Measurements from ENCODE around the gene DNAH8. TPM values are rescaled to one million over a fixed set of nuclear protein-coding genes. Genes with fewer than 3 reads are reported as not detected.

The DNAH8 gene
- polyA plus RNA-seq, 5 donors: 0.03 to 0.26 (median 0.09) TPM

DNA sequence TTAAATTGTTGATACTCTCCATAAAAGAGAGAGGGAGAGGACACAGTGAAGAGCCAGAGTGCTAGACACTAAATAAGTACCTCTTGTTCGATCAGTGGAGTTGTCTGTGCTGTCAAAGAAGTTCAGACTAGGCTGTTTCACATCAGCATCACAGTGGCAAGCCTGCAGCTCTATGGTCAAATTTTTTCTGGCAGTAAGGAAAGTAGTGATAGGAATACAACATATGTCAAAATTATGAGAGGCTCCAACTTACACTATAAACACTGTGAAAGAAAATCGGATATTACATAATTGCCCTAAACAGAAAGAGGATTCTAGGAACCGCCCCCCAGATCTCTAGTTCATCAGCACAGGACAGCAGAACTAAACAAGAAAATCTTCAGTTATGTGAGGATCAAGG, 23.1 kb downstream of the DNAH8 start:
- DNase-seq: peak; percentile 56 to 62

DNA sequence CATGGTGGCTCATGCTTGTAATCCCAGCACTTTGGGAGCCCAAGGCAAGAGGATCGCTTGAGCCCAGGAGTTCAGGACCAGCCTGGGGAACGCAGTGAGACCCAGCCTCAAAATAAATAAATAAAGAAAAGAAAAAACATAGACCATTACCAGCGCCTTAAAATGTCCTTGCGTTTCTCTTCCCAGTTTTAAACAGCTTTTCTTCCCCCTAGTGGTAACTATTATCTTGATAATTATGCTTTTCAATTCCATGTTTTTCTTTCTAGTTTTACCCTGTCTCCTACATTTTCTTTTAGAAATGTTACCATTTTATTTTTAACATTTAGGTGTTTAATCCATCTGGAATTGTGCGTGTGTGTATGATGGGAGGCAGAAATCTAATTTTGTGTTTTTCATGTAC, 24.4 kb downstream of the DNAH8 start:
- no peak for DNase-seq

DNA sequence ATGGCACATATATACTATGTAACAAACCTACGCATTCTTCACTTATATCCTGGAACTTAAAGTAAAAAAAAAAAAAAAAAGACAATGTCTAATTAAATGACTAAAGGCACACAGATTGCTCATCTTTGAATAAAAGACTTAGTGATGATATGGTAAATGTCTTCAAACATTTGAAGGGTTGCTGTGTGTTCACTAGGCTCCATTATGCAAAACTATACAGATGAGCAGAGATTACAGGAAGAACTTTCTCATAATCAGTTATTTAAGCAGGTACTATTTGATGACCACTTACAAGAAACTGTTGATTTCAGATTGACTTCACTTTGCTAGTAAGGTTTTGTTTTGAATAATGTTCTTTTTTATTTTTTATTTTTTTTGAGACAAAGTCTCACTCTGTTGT, 34.4 kb downstream of the DNAH8 start:
- no peak for DNase-seq

DNA sequence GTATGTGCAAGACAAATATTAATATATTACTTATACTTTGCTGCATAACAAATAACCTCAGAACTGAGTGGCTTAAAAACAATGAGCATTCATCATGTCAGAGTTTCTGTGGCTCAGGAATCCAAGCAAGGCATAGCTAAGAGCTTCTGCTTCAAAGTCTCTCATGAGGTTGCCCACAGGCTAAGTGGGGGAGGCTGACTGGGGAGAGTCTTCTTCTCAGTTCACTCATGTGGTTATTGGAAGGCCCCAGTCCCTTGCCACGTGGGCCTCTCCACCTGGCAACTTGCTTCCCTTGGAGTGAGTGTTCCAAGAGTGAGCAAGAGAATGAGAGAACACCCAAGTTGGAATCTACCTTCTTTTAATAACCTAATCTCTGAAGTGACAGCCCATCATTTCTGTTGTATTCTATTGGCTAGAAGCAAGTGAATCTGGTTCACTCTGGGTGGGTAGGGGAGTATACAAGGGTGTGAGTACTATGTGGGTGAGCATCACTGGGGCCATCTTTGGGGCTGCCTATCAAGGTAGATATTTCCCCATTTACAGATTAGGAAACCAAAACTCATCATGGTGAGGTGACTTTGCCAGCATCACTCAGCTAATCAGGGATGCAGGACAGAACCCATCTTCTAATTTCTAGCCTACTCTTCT, 36.0 kb downstream of the DNAH8 start:
- no peak for DNase-seq

DNA sequence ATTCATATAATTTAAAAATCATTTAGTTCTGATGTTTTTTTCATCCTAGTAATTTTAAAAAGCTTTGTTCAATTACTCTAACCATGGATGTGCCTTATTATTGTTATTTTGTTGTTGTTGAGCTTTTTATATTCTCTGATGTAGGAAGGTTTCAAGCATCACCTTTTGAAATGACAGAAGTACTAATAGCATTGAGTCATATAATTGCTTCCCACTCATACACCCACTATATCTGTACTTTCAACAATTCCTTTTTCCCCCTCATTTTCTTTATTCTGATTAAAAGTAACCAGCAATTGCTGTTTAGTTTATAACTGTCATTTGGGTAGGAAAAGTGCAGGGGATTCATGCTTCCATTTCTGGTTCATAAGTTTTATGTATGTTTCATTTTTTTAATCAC, 38.6 kb downstream of the DNAH8 start:
- no peak for DNase-seq

DNA sequence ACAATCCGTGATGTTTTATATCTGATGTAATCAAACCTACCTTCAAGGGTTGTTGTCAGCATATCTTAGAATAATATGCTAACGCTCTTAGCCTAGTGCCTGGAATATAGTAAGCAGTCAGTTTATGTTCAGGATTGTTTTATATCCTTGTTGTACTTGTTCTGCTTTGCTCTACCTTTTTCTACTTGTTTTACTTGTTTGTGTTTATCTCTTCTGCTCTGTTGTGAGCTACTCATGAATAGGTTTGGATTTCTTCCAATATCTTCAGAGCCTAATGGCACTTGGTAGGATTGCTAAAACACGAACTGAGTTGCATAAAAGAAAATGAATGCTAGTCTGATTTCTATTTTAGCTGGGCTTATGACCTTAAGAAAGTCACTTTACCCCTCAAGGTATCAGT, 40.1 kb downstream of the DNAH8 start:
- DNase-seq: no peak

DNA sequence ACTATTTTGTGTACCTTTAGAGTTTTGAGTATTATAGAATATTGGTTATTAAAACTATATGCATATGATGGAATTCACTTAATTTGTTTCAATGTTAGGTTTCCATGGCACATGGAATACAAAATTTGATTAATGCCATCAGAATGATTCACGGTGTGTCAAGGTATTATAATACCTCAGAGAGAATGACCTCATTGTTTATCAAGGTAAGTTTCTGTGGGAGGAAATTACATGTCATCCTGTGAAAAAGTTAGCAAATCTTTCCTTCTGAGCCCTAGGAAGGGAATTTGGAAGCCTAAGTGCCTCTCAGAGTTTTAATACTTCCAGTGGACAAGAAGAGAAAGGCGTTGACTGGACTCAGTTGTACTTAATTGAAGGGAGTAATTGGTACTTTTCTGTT, 40.8 kb downstream of the DNAH8 start:
- no peak for DNase-seq

DNA sequence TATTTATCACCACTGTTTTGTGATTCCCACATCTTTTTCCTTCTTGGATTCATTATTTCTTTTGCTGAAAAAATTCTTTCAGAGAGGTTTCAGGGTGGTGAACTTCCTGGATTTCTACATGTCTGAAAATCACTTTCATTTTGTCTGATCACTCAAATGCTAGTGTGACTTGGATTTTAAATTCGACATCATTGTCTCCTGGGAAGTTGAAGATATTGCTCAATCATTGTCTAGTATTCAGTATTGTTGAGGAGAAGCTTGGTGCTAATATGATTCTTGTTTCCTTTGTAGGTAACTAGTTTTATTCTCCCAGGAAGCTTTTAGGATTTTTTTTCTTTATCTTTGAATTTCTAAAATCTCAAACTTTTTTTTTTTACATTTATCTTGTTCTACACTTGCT, 45.0 kb downstream of the DNAH8 start:
- no peak for DNase-seq

DNA sequence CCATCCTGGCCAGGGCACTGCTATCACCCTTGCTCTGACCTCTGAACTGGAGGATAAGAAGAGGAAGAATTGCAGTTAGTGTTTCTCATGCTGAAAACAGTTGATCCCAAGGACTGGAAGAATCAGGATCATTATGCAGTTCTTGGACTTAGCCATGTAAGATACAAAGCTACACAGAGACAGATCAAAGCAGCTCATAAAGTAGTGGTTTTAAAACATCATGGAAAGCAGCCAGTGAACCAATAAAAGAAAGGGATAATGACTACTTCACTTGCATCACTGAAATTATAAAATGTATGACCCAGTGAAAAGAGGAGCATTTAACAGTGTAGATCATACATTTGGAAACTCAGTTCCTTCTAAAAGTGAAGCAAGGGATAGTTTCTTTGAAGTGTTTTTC, 47.7 kb downstream of the DNAH8 start:
- DNase-seq: no peak

DNA sequence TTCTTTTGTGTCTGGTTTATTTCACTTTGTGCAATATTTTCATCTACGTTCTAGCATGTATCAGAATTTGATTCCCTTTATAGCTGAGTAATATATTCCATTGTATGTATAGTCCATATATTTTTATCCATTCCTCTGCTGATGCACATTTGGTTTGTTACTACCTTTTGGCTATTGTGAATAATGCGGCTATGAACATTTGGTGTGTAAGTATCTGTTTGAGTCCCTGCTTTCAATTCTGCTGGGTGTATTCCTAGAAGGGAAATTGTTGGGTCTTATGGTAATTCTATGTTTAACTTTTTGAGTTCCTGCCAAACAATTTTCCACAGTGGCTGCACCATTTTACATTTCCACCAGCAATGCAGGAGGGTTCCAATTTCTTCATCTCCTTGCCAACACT, 52.4 kb downstream of the DNAH8 start:
- DNase-seq: no peak

DNA sequence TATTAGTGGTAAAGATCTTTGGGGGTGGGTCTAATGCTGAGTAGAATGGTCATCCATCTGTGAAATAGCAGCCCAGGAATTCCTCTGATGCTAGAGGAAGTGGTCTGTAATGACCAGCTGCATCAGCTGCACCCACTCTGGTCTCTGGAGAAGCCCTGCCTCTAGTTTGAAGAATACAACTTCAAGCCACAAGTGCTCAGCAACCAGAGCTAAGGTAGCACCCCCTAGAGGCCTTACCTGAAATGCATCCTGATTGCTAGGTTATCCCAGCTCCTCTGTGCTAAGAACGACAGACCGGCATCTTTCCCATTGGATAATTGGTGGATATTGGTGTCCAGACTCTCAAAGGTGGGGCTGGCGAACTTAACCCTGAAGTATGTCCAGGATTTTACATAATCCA, 58.2 kb downstream of the DNAH8 start:
- DNase-seq: no peak

DNA sequence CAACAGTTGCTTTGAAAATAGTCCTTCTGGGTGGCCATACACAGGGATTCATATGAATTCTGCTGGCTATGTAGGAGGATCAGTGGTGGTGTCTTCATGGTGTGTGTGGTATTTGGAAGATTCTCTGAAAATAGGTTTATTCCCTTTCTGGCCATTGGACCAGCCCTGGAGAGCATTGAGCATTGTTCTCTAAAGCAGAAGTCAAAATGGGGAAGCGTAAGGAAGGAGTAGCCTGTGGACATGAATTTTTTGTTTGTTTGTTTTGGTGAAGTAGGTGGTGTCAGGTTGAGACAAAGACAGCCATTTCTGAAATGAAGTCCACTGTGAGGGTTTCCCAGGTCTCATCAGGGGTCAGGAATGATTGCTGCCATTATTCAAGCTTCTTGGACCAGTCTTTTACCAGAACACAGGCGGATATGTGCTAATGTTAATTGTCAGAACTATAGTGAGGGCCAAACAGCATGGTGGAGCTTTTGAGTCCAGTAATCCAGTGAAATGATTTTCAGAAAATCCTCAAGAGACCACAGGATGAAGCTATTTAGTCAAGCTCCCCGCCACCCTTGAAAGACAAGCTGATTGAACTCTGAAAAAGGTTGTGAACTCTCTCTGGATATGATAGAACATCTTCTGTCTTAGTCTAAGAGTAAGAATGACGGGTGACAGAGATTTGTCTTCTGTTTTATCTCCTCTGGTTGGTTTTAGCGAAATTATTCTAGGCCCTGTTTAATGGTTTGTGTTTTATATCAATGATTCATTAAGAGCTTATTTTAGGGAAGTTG, 60.0 kb downstream of the DNAH8 start:
- DNase-seq: no peak

DNA sequence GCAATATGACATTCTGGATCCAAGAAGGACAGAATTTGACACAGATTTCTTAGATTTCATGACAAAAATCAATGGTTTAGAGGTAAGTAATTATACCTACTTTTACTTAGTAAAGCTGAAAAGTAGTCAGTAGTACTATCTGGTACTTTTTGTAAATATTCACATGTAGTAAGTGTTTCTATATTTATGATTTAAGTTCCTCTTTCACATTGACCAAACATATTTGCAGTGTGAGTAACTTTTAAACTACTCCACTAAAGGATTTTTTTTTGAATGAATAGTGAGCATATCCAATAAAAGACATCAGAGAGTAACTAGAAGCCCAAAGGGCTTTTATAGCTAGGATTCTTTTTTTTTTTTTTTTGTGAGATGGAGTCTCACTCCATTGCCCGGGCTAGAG, 60.8 kb downstream of the DNAH8 start:
- DNase-seq: no peak

DNA sequence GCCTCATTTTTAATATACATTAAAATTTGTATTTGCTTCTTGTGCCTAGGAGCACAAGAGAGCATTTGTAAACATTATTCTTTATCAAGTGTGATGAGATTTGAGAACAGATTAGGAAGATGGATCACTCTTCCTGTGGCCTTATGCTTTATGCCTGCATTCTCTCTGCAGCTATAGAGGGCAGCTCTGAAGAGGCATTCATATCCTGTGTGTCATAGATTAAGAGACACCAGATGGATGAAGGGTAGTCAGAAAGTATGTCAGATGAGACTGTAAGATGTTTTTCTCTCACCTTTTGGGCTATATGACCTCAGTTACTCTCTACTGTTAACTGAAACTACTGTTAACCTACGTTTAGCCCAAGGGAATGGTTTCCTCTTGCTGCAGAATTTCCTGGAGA, 61.4 kb downstream of the DNAH8 start:
- no peak for DNase-seq

DNA sequence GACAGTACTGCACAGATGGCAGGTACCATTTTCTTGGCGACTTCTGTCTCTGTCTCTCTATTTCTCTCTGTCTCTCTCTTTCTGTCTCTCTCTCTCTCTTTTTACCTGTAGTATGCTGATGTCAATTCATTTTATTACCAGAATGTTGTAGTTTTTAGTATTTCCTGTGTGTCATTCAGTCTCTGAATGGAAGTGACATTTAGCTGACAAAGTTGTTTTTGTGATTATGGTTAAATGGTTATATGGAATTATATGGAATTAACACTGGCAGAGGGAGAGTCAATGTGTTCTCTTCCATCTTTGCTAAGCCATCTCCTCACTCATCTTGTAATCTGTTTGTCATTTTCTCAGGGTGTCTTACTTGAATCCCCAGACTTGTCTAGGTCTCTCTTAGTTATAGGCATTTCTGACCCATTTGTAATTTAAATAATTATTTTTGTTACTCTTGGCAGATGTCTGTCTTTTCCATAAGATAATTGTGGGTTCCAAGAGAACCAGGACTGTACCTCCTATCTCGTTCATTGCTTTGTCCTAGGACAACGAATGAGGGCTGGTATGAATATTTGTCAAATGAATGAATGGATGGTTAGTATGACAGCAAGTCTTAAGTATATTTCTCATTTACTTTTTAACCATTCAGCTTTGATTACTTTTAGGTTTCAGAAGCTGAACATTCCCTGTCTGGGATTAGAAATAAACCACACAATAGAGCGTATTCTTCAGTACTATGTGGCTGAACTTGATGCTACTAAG, 64.4 kb downstream of the DNAH8 start:
- no peak for DNase-seq

DNA sequence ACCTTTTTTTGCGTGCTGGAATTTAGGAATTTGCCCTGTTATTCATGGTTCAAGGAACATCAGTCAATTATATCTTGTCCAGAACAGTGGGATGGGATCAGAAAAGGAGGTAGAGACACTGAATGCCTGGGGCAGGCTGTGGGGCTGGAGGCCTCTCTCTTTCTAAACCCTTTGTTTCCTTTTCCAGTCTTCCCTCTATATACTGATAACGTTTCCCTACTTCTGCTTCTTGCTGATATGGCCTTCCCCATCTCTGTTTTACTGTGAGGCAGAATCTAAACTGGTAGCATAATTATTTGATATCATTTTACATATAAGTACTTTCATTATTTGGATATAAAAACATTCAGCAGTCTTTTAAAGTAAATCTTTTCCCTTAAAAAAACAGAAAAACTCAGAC, 67.5 kb downstream of the DNAH8 start:
- no peak for DNase-seq

DNA sequence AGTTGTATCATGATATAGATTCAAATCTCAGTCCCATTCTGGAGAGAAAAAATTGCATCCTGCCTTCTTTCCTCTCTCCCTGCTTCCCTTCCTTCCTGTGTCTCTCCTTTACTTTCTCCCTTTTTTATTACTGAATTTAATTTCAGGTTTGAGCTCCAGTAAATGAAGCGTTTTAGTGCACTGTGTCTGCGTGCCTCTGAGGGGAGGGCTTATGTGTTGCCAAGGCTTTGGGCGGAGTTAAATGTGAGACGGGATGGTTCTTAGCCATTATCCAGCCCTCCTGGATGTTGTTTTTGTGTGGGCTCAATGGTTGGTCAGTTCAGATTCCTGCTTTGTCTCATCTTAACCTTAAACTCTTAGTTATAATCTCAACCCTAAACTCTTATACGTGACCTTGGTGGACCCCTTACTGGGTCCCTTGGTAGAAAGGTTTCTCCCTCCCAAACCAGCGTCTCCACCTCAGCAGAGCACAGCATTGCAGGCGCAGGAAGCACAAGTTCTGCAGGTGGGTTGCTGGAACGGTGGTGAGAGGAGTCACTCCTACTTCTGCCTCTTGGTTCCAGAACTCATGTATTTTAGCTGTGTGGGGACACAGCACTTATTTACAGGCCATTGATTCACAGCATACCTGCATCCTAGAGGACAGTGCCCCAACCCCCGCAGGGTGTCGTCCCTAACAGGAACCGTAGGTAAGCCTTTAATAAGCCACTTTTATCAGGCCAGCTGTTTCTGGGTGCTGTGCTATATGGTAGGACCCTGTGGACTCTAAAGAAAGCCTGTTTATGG, 68.5 kb downstream of the DNAH8 start:
- no peak for DNase-seq

DNA sequence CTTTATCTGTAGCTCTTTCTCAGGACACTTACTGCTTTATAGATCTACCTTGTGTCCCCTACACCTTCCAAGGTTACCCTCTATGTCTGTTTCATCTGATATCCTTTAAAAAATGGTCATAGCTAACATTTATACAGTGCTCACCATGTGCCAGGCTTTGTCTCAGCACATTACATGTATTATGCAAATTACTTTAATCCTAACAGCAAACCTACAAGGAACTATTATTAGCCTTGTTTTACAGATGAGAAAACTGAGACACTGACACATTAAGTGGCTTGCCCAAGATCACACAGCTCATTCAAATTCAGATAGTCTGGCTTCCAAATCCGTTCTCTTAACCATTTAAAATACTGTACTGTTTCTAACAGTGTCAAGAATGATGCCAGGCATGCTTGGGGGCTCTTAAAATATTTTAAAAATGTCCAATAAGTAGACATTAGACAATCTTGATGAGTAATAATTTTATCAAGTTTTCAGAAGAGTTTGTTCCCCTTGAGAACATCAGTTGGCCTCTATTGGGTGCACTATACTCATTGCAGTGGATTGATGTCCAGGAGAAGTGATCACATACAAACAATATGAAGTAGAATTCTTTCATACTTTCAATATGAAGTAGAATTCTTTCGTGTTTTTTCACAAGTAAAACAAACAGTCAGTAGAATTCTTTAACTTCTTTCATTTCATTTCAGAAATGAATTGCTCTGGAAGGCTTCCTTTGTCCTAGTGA, 69.6 kb downstream of the DNAH8 start:
- DNase-seq: no peak

DNA sequence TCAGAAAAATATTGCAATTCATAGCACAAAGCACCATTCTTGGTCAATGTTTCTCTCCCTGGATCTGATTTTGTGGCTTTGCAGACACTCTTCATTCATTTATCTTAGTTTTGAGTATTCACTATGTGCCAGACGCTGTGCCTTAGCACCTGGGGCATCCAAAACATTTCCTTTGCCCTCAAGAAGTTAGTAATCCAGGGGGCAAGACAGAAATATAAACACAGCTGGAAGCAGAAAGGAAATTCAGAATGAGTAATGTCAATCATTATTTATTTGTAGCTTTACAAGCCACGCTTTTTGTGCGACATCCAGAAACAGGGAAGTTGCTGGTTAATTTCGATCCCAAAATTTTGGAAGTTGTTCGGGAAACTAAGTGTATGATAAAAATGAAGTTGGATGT, 71.4 kb downstream of the DNAH8 start:
- no peak for DNase-seq

DNA sequence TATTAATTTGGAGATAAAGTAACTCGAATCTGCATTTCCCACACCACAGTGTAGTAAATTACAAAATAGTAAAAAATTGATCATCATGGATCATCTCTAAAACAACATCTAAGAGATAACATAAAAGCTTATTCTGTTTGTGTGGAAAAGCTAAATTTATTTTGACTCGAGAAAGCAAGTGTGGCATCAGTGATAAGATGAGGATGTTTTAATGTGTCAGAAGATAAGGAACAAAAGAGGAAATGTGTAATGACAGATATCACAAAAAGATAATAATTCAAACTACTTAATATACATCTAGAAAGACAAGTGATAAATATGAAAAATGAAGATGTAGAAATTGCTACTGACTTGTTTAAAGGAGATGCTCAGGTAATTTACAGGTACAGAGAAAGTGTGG, 74.1 kb downstream of the DNAH8 start:
- no peak for DNase-seq

DNA sequence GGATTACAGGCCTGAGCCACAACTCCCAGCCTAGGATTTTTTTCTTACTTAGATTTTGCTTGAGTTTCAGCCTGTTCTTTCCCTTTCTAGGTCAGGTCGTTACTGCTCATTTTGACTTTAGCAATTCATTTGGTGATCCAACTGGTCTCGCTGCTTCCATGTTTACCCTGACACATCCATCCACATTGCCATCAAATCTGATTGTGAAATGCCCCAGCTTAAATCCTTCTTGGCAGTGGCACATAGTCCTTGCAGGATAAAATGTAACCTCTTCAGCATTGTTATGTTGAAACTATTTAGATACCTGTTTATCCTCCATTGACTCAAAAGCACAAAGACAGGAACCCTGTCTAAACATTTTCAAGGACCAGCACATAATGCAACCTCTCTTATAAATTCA, 77.2 kb downstream of the DNAH8 start:
- DNase-seq: no peak

DNA sequence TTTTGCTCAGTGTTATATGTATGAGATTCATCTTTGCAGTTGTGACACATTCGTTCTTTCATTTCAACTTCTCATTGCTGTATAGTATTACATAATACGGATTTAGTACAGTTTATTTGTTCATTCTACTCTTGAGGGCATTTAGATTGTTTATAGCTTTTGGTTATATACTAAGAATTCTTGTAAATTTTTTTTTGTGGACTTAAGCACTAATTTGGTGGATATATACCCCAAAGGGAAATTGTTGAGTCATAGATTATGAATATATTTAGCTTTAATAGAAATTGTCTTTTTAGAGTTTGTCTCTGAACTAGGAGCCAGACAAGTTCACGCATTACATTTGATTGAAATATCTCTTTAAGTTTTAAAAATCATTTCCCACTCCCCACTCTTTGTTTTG, 79.6 kb downstream of the DNAH8 start:
- no peak for DNase-seq
